AG04450 (cell line): ENCODE measurements around the gene CD99. TPM values are rescaled to one million over a fixed set of nuclear protein-coding genes. Genes with fewer than 3 reads are reported as not detected.

Experiments used
- CTCF ChIA-PET: fragments of 300-600, 350-600 bp; formaldehyde crosslinking; extraction: SDS; loops from one replicate; lab custom pipeline; 2022; ENCODE audit warnings: antibody characterized with exemption, inconsistent platforms; lab: Charles Lee
- POLR2A ChIA-PET: fragments of 350-600 bp; formaldehyde crosslinking; extraction: SDS; loops from one replicate; lab custom pipeline; 2021; ENCODE audit warnings: antibody characterized with exemption, inconsistent platforms; lab: Yijun Ruan, JAX
- DNase-seq: peaks from one replicate; pipeline ENCODE4 v3.0.0-alpha.2; 2011; ENCODE audit warnings: low read depth, low spot score
- H3K27ac ChIP-seq: one replicate; pipeline ENCODE4 v1.5.1; 2012; ENCODE audit warnings: low read depth, low read length, control low read depth
- H3K27me3 ChIP-seq: one replicate; pipeline ENCODE4 v1.6.0; 2012; ENCODE audit warnings: low read length; ENCODE audit not compliant: control insufficient read depth, insufficient read depth
- H3K4me3 ChIP-seq: 2 replicates; pipeline ENCODE4 v1.5.1; 2011; ENCODE audit warnings: mild to moderate bottlenecking, low read depth, low read length, control low read depth
- H3K9me3 ChIP-seq: 2 replicates; pipeline ENCODE4 v1.5.1; 2012; ENCODE audit warnings: low read length; ENCODE audit not compliant: control insufficient read depth, insufficient read depth
- CTCF ChIP-seq: IDR thresholded peaks from 2 replicates; pipeline ENCODE4 v1.5.1; 2011; ENCODE audit warnings: low read depth, low read length, control low read depth, inconsistent platforms
- polyA plus RNA-seq: library from polyadenylated mRNA; depleted of rRNA; stranded (reverse); fragments of >200 nt; gene quantifications from 2 replicates; pipeline ENCODE4 v1.2.3, GENCODE V29; 2011

Gene CD99
- polyA plus RNA-seq, 1 experiment = 355 TPM

- DNase-seq = no peak
- no peak overlapping the region for H3K27ac ChIP-seq
- no peak overlapping the region for H3K4me3 ChIP-seq
- no peaks in the 10 kb centered on the region; the same call in 1 of the 2 replicates for H3K9me3 ChIP-seq
- no peak for TF ChIP-seq CTCF
- CTCF ChIA-PET = no interaction called here
- H3K27me3 ChIP-seq = no peaks in the 10 kb centered on the region
- POLR2A ChIA-PET = no interaction called here
These were observed 3.8 kb downstream of the CD99 start for GRCh38 chrX:2694914-2695267.

- POLR2A ChIA-PET = no interaction called here
- Histone ChIP-seq H3K4me3 (0 out of 2 replicates have a peak overlapping the region, but pooled peaks have one; percentile 10), H3K27ac (peak overlapping the region; percentile 87), H3K9me3 (no peaks in the 10 kb centered on the region), H3K27me3 (no peaks in the 10 kb centered on the region)
- TF ChIP-seq CTCF = no peak
- DNase-seq = peak; percentile 60
- CTCF ChIA-PET = no interaction called here
These were observed 5.7 kb downstream of the CD99 start for GRCh38 chrX:2696698-2697215.

GRCh38 chrX:2697306-2697705 is 6.2 kb downstream of the CD99 start:
- peak overlapping the region; percentile 87 for H3K27ac ChIP-seq
- CTCF ChIA-PET = no interaction called here
- H3K9me3 ChIP-seq = no peaks in the 10 kb centered on the region
- H3K27me3 ChIP-seq = no peaks in the 10 kb centered on the region
- DNase-seq = no peak
- no peak for TF ChIP-seq CTCF
- H3K4me3 ChIP-seq = peak overlapping the region; percentile 3
- POLR2A ChIA-PET = no interaction called here

GRCh38 chrX:2697741-2698299 is 6.7 kb downstream of the CD99 start:
- H3K4me3 ChIP-seq = no peak overlapping the region
- POLR2A ChIA-PET = no interaction called here
- H3K27ac ChIP-seq = no peak overlapping the region
- H3K27me3 ChIP-seq = no peaks in the 10 kb centered on the region
- H3K9me3 ChIP-seq = no peaks in the 10 kb centered on the region
- CTCF ChIA-PET = no interaction called here
- no peak for TF ChIP-seq CTCF
- DNase-seq = no peak

- TF ChIP-seq CTCF = no peak
- Histone ChIP-seq H3K27ac (no peak overlapping the region), H3K4me3 (no peak overlapping the region), H3K27me3 (no peaks in the 10 kb centered on the region), H3K9me3 (no peaks in the 10 kb centered on the region)
- no peak for DNase-seq
- ChIA-PET CTCF (no interaction called here), POLR2A (no interaction called here)
These were observed 7.5 kb downstream of the CD99 start for GRCh38 chrX:2698604-2699003.
